ENCODE data around the gene CIAO3. TPM values are rescaled to one million over a fixed set of nuclear protein-coding genes. Genes with fewer than 3 reads are reported as not detected.
A peak's percentile ranks its signal among the peaks of the same experiment; 100 is the strongest.
"Not testable (repeated sequence)": the region's sequence is repeated elsewhere in the genome, so short reads cannot be mapped to it uniquely, and the experiment has no call there.

Gene CIAO3
- total and polyA plus RNA-seq, 8 donors, result 11.1 to 72.9 (median 16.3) TPM

DNA sequence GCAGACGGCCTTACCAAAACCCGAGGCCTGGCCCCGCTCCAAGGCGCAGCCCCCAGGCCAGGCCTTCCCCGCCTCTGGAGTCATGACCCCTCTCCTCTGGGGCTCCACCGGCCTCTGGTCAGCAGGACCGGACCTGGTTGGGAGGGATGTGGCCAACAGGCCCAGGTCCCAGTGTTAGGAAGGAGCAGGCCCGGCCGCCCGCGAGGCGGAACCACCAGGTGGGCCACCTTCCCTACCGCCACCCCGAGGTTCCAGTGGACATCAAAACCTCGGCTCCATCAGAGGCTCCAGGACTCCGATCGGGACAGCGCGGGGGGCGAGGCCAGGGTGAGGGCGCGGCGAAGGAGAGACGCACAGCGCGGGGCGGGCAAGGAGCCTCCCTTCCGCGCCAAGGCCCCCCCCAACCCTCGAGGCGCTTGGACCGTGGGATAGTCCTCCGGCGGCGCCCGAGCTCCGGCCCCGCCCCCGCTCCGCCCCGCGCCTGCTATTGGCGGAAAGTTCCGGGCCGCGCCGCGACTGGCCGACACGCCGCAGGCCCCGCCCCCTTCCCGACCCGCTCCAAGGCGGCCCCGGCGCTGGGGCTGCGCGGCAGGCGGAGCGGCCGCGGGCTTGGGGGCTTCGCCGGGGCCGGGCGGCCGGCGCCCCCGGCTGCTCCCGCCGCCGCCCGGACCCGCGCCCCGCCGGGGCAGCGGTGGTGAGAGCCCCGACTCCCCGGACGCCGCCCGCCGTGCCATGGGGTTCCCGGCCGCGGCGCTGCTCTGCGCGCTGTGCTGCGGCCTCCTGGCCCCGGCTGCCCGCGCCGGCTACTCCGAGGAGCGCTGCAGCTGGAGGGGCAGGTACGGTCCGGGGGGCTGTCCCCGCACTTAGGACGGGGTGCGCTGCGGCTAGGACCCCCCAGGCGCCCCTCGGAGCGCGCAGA, 26.0 kb downstream of the CIAO3 start, which contains the start of gene METRN:
METRN (plus strand) TSS at position 561 of the 919 bp plus-strand sequence; CDS start at position 733, 172 bp downstream.
- FAIRE-seq (no peak), ATAC-seq (peak; percentile 78 to 91 (median 86)), DNase-seq (peak; percentile 87 to 98 (median 94))
- Histone ChIP-seq H3K9me3 (no peaks in the 10 kb centered on the region), H3K36me3 (no peaks in the 10 kb centered on the region), H3K27me3 (peaks cover 0 to 10% (median 0%) of the 10 kb centered on the region in 4 donors), H3K27ac (peak within 1 kb of the TSS; percentile 36 to 60 (median 50)), H3K4me3 (peak within 1 kb of the TSS; percentile 56 to 89 (median 68)), H3K4me1 (peaks cover 3 to 17% (median 14%) of the 10 kb centered on the region in 3 donors)
- 5 to 10% methylated on average over 41 to 108 of the region's 108 CpGs for WGBS, 2 donors
- intact Hi-C loops (cut with DNase I), result loop anchor here in 2 of 3 donors (2.0 to 10.0 kb wide), 3 partner anchors 72 to 342 kb away; no protein-coding TSS in a partner anchor
- TF ChIP-seq, protein P1, sequence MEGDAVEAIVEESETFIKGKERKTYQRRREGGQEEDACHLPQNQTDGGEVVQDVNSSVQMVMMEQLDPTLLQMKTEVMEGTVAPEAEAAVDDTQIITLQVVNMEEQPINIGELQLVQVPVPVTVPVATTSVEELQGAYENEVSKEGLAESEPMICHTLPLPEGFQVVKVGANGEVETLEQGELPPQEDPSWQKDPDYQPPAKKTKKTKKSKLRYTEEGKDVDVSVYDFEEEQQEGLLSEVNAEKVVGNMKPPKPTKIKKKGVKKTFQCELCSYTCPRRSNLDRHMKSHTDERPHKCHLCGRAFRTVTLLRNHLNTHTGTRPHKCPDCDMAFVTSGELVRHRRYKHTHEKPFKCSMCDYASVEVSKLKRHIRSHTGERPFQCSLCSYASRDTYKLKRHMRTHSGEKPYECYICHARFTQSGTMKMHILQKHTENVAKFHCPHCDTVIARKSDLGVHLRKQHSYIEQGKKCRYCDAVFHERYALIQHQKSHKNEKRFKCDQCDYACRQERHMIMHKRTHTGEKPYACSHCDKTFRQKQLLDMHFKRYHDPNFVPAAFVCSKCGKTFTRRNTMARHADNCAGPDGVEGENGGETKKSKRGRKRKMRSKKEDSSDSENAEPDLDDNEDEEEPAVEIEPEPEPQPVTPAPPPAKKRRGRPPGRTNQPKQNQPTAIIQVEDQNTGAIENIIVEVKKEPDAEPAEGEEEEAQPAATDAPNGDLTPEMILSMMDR (IDR thresholded peaks at IDR 0.05), result no peak

DNA sequence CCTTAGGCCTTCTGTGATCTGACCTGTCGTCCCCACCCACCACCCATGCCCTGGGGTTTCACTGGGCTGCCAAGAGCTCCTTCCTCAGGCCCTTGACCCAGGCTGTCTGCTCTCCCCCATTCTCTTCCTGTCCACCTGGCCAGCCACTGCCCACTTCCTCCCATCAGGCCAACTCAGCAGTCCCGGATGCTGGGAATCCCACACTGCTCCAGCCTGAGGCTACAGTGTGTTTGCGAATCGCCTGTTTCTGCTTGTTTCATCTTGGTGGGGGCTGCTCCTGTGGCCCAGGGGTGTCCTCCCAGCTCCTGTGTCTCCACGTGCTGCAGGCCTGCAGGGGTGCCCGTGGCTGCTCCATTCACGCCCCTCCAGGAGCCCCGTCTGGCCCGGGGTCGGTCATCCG, 26.7 kb downstream of the CIAO3 start:
- H3K4me1 ChIP-seq, result peaks cover 0 to 13% (median 10%) of the 10 kb centered on the region in 3 donors
- FAIRE-seq (no peak), DNase-seq (no peak), ATAC-seq (no peak)
- no peaks in the 10 kb centered on the region for H3K36me3 ChIP-seq
- H3K27ac ChIP-seq, result no peak overlapping the region
- WGBS, 2 donors, result 73 to 81% methylated on average over 11 of the region's 11 CpGs
- H3K9me3 ChIP-seq, result no peaks in the 10 kb centered on the region
- TF ChIP-seq, protein P1 (IDR thresholded peaks at IDR 0.05), result no peak
- intact Hi-C loops (cut with DNase I), result loop anchor here in 2 of 3 donors (2.0 to 10.0 kb wide), 3 partner anchors 73 to 343 kb away; no protein-coding TSS in a partner anchor
- peaks cover 0 to 10% (median 0%) of the 10 kb centered on the region in 4 donors for H3K27me3 ChIP-seq
- peak overlapping the region in 1 of 4 donors; percentile 38 for H3K4me3 ChIP-seq

DNA sequence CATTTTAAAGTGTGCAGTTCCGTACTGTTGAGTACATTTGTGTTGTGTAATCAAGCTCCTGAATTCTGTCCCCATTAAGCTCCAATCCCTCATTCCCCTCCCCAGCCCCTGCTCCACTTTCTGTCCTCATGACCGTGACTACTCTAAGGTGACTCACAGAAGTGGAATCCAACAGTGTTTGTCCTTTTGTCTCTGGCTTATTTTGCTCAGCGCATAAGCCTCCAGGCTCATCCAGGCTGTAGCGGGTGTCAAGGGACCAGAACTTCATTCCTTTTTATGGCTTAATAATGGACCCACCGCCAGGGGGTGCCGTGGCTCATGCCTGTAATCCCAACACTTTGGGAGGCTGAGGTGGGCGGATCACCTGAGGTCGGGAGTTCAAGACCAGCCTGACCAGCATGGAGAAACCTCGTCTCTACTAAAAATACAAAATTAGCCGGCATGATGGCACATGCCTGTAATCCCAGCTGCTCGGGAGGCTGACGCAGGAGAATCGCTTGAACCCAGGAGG, 28.0 kb downstream of the CIAO3 start:
- TF ChIP-seq, protein P1 (IDR thresholded peaks at IDR 0.05), result peak in 1 of 4 donors; percentile 8
- FAIRE-seq, H3K27ac ChIP-seq, H3K36me3 ChIP-seq, H3K9me3 ChIP-seq, ATAC-seq, H3K4me3 ChIP-seq: not testable (repeated sequence)
- WGBS, 2 donors, result 45 to 46% methylated on average over 13 of the region's 13 CpGs
- intact Hi-C loops (cut with DNase I), result loop anchor here in 2 of 3 donors (5.0 to 10.0 kb wide), 2 partner anchors 342 to 345 kb away; no protein-coding TSS in a partner anchor
- DNase-seq, result peak in 1 of 6 donors; percentile 40
- Histone ChIP-seq H3K27me3 (peaks cover 0 to 16% (median 0%) of the 10 kb centered on the region in 4 donors), H3K4me1 (peaks cover 0 to 13% (median 10%) of the 10 kb centered on the region in 3 donors)

DNA sequence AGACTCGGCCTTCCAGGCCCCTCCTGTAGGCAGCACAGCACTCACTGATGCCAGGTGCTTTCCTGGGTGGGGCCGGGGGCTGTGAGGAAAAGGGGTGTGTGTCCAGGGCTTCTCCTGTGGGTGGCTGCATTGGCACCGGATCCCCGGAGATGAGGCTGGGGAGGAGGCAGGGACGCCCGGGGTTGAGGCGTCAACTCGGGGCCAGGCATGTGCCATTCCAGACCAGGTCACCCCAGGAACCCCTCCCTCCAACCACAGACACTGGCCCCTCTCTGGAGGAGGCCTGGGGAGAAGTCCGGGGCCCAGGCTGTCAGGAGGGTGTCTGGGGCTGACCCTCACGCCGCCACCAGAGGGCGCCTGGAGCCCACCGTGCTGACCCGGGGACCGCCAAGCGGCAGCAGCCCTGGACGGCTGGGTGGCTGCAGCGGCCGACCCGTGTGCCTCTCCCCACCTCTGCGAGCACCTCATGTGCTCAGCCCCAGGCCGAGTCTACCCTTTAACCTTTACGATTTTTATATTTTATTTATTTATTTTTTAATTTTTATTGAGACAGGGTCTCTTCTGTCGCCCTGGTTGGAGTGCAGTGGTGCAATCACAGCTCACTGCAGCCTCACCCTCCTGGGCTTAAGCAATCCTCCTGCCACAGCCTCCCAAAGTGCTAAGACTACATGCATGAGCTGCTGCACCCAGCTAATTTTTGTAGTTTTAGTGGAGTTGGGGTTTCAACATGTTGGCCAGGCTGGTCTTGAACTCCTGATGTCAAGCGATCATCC, 29.1 kb downstream of the CIAO3 start:
- WGBS, 2 donors, result 8 to 10% methylated on average over 25 of the region's 25 CpGs
- H3K4me1 ChIP-seq, result peaks cover 0 to 13% (median 10%) of the 10 kb centered on the region in 3 donors
- no peak for FAIRE-seq
- no peaks in the 10 kb centered on the region for H3K9me3 ChIP-seq
- H3K27me3 ChIP-seq, result peaks cover 0 to 16% (median 0%) of the 10 kb centered on the region in 4 donors
- no peaks in the 10 kb centered on the region for H3K36me3 ChIP-seq
- DNase-seq, result peak in 5 of 6 donors; percentile 66 to 96 (median 80)
- peak; percentile 49 to 74 (median 64) for ATAC-seq
- no peak overlapping the region for H3K4me3 ChIP-seq
- TF ChIP-seq, protein P1 (IDR thresholded peaks at IDR 0.05), result peak; percentile 92 to 97 (median 95)
- H3K27ac ChIP-seq, result no peak overlapping the region
- intact Hi-C loops (cut with DNase I), result loop anchor here in 2 of 3 donors (5.0 to 10.0 kb wide), 2 partner anchors 343 to 346 kb away; no protein-coding TSS in a partner anchor

All from pancreas (tissue), 10 donors.